GM21717 (cell line): Measurements from ENCODE around the gene TFDP2.

Experiments
- ATAC-seq: cut with Tn5 transposase; IDR thresholded peaks from one replicate; pipeline ENCODE4 v1.9.1; 2021; ENCODE audit warnings: mild to moderate bottlenecking, moderate library complexity; ENCODE audit not compliant: unreplicated experiment

Gene TFDP2

GRCh38 chr3:141971571-141971970, 177.8 kb downstream of the TFDP2 start:
- no peak for ATAC-seq

GRCh38 chr3:141969711-141970110, 179.6 kb downstream of the TFDP2 start:
- ATAC-seq = no peak

- no peak for ATAC-seq
These were observed 183.9 kb downstream of the TFDP2 start for GRCh38 chr3:141965471-141965870.

GRCh38 chr3:141963301-141963700, 186.0 kb downstream of the TFDP2 start:
- ATAC-seq = no peak

- ATAC-seq = no peak
These were observed 188.6 kb downstream of the TFDP2 start for GRCh38 chr3:141960731-141961130.

GRCh38 chr3:141959589-141960554, 189.5 kb downstream of the TFDP2 start:
- ATAC-seq = no peak

- ATAC-seq = no peak
These were observed 194.2 kb downstream of the TFDP2 start for GRCh38 chr3:141955175-141955574.

- ATAC-seq = no peak
These were observed 196.7 kb downstream of the TFDP2 start for GRCh38 chr3:141952611-141953010.

GRCh38 chr3:141950572-141951493, 198.5 kb downstream of the TFDP2 start:
- no peak for ATAC-seq

GRCh38 chr3:141949972-141950371, 199.4 kb downstream of the TFDP2 start:
- ATAC-seq = no peak

GRCh38 chr3:141949399-141949798, 199.9 kb downstream of the TFDP2 start:
- ATAC-seq = no peak

- no peak for ATAC-seq
These were observed 203.4 kb downstream of the TFDP2 start for GRCh38 chr3:141945726-141946485.

- ATAC-seq = no peak
These were observed 207.3 kb downstream of the TFDP2 start for GRCh38 chr3:141942006-141942405.

- ATAC-seq = no peak
These were observed 208.3 kb downstream of the TFDP2 start for GRCh38 chr3:141941093-141941492.

- ATAC-seq = no peak
These were observed 209.1 kb downstream of the TFDP2 start for GRCh38 chr3:141940194-141940776.

- ATAC-seq = no peak
These were observed 209.6 kb downstream of the TFDP2 start for GRCh38 chr3:141939759-141940158.

GRCh38 chr3:141938011-141938500, 211.3 kb downstream of the TFDP2 start:
- ATAC-seq = no peak

- no peak for ATAC-seq
These were observed 215.0 kb downstream of the TFDP2 start for GRCh38 chr3:141934354-141934753.

- no peak for ATAC-seq
These were observed 215.7 kb downstream of the TFDP2 start for GRCh38 chr3:141933421-141934300.
